ENCODE results near the gene PEX11A.

Gene PEX11A

GRCh38 chr15:89654847-89655805 lies 35.4 kb downstream of the PEX11A start, which contains the start of gene KIF7:
Gene KIF7 (minus strand): TSS chr15:89655467. CDS start chr15:89652930, 2,537 bp downstream.
- DNase-seq (ENCODE audit: low spot score), result peak; percentile 25

DNA sequence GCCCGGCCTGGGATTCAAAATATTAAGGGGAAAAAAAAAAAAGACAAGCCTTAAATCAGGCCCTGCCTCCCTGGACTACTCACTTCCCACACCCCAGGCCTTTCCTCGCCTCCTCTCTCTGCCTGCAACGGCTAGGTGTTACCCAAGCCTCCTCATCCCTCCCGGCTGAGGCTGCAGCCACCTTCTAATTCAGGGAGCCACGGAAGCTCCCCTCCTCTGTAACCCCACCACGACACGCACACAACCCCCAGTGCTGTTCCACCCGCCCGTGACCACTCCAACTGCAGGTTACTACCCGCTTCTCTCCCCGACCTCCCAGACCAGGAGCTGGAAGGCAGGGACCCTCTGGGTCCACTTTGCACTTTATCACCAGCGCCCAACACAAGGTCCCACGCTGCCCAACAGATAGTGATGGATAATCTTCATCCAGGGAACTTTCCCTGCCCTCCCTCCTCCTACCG lies 36.2 kb downstream of the PEX11A start:
- DNase-seq (ENCODE audit: low spot score), result no peak

DNA sequence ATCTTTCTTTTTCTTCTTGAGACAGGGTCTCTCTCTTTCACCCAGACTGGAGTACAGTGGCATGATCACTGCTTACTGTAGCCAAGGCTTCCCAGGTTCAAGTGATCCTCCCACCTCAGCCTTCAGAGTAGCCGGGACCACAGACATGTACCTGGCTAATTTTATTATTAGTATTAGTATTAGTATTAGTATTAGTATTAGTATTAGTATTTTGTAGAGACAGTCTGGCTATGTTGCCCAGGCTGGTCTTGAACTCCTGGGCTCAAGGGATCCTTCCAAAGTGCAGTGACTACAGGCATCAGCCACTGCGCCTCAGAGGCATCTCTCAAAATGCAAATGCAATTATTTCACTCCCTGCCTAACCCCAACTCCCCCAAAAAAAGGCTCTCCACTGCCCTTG lies 37.0 kb downstream of the PEX11A start:
- DNase-seq (ENCODE audit: low spot score), result no peak

- DNase-seq (ENCODE audit: low spot score), result no peak
Observed at GRCh38 chr15:89652666-89653065, 37.9 kb downstream of the PEX11A start.

- DNase-seq (ENCODE audit: low spot score), result no peak
Observed at GRCh38 chr15:89652131-89652530, 38.4 kb downstream of the PEX11A start.

GRCh38 chr15:89649716-89650115 lies 40.8 kb downstream of the PEX11A start:
- no peak for DNase-seq (ENCODE audit: low spot score)

DNA sequence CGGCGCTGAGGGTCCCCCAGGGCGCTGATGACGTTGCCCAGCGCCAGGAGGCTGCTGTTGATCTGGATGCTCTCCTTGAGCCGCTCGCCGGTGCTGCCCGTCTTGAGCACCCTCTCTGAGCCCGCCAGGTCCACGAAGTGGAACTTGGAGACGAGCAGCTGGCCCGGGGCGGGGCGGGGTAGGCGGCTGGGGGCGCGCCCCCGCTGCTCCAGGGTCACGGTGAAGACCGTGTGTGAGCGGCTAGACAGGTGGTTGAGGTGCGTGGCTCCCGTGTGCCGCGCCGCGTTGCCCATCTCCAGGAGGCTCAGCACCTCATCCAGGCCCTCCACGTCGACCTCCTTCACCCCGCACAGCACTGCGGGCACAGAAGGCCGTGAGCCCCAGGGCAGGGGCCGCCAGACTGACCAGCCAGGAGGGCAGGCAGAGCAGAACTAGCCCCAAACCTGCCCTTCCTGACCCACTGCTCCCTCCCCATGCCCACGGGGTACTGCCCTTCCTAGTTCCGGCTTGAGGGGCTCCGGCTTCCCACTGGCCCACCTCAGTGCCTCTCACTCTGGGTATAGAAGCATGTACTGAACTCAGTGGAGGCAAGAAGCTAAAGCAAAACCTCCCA lies 41.4 kb downstream of the PEX11A start:
- DNase-seq (ENCODE audit: low spot score), result no peak

GRCh38 chr15:89648106-89649012 lies 42.2 kb downstream of the PEX11A start:
- DNase-seq (ENCODE audit: low spot score), result no peak

DNA sequence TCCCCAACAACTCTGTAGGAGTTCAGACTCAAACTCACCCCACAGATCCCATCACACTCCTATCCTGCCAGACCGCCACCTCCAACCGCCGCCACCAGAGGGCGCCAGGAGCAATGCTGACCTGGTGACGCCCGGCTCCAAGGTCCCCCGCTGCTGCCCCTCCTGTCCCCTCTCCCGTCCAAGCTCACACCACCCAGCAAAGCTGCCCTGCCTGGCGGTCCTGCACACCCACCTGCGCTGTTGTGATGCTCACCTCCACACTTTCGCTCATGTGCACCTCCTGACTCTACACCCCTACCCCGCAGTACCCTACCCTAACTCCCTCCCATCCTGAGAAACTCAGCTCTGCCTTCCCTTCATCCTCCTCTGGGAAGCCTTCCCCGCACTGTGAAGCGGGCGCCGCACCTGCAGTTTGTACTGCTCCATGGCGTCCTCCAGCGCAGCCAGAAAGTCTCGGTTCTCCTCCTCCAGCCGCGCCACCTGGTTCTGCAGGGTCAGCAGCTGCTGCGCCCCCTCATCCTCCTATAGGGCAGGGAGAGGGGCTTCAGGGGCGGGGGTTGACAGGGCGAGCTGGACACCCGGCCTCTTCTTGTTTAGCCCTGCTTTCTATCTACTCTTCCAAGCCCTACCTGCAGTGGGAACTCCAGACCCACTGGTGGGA lies 43.2 kb downstream of the PEX11A start:
- DNase-seq (ENCODE audit: low spot score), result peak; percentile 69

GRCh38 chr15:89646416-89647141 lies 44.0 kb downstream of the PEX11A start:
- DNase-seq (ENCODE audit: low spot score), result no peak

GRCh38 chr15:89645680-89646079 lies 44.9 kb downstream of the PEX11A start:
- DNase-seq (ENCODE audit: low spot score), result no peak

DNA sequence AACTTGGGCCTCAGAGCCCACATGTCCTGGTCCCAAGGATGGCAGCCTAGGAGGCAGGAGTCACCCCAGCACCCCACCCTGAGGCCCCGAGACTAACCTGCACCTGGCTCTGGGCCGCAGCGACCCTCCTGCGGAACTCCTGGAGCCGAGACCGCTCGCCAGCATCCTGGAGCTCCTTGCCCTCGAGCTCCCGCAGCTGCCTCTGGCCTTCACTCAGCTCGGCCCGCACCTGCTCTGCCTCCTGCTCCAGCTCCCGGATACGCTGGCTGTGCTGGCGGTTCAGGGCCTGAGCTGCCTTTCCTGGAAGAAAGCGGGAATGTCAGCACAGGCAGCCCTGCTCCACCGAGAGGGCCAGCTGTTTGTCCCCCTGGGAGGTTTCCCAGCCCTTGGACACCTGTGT lies 48.4 kb downstream of the PEX11A start:
- DNase-seq (ENCODE audit: low spot score), result no peak

DNA sequence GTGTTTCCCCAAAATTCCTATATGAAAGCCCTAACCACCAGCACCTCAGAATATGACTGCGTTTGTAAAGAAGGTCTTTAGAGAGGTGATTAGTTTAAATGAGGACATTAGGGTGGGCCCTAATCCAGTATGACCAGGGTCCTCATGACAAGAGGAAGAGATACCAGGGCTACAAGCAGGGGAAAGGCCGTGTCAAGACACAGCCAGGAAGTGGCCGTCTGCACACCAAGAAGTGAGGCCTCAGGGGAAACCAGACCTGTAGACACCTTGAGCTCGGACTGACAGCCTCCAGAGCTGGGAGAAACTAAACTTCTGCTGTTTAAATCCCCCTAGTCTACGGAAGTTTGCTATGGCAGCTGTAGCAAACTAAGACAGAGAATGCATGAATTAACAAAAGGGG lies 49.5 kb downstream of the PEX11A start:
- no peak for DNase-seq (ENCODE audit: low spot score)

GRCh38 chr15:89640245-89640644 lies 50.3 kb downstream of the PEX11A start:
- no peak for DNase-seq (ENCODE audit: low spot score)

- no peak for DNase-seq (ENCODE audit: low spot score)
Observed at GRCh38 chr15:89633585-89633984, 57.0 kb downstream of the PEX11A start.

GRCh38 chr15:89632563-89633430 lies 57.8 kb downstream of the PEX11A start:
- DNase-seq (ENCODE audit: low spot score), result no peak

DNA sequence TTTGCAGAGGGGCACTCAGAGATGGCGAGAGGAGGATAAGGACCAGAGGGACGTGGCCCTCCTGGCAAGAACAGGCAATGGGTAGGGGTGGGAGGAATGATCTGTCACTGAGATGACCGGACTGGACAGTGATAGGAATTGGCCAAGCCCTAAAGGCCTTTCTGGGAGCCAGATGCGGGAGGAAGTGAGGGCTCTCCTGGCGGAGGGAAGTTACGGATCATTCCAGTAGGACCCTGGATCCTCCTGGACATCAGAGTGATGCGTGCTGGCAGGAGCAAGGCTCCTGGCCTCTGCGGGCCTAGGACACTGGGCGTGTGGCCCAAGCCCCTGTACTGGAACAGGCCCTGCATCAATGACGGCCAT lies 58.7 kb downstream of the PEX11A start:
- DNase-seq (ENCODE audit: low spot score), result no peak

All from LoVo (cell line).